HG02798 (cell line): Measurements from ENCODE around the gene CASP9.

ENCODE experiments used
- ATAC-seq: cut with Tn5 transposase; IDR thresholded peaks from one replicate; pipeline ENCODE4 v1.9.1; 2021; ENCODE audit warnings: mild to moderate bottlenecking; ENCODE audit not compliant: unreplicated experiment, poor library complexity

Gene CASP9

DNA sequence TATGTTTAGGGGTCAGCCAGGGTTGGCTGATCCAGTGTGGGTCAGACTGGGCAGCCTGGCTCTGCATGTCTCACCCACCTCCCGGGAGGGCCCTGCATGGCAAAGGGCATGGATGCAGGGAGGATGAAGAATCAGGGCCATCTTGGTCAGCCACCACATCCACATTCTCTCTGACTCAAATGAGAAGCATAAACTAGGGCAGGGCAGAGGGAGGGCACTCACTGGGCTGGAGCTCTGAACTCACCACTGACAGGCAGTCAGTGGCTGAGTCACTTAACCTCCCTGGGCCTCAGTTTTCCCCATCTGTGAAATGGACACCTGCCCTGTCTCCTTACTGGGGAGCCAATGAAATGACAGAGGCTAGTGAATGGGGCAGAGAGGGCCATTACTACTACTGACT is 71.8 kb downstream of the CASP9 start:
- ATAC-seq = no peak

GRCh38 chr1:15451014-15451722 is 72.8 kb downstream of the CASP9 start:
- no peak for ATAC-seq

DNA sequence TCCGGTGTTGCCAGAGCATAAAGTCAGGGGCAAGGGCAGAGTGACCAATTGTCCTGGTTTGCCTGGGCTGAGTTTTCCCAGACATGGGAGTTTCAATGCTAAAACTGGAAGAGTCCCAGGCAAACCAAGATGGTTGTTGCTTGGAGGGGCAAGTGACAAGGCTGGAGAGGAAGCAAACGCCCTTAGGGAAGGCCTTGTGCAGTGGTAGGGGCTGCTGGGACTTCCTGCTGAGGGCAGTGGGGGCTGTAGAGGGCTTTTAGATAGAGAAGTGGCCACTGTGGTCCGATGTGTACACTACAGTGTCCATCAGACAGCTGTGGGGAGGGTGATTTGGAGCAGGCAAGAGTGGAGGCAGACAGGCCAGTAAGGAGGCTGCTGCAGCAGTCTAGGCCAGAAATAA is 74.4 kb downstream of the CASP9 start:
- ATAC-seq = no peak

- no peak for ATAC-seq
These were observed 75.0 kb downstream of the CASP9 start for GRCh38 chr1:15448877-15449462.

DNA sequence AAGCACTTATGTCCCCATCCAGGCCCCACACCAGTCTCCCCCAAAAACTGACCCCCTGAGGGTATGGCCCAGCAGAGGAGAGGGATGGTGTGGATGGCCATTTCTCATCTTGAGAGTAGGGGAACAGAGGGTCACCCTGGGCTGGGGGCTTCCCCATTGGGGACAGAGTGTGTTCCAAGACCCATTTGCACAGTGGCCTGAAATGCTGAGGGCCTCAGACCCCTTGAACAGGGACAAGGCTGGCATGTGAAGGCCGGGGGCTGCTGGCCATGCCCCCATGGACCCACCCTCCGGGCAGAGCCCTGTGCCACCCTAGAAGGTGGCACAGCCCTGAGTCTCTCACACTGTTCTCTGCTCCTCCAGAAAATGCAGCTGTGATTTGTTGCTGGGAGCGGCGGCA is 77.8 kb downstream of the CASP9 start:
- no peak for ATAC-seq

- ATAC-seq = no peak
These were observed 78.5 kb downstream of the CASP9 start for GRCh38 chr1:15445390-15446122.

- no peak for ATAC-seq
These were observed 79.3 kb downstream of the CASP9 start for GRCh38 chr1:15444468-15445389.

- ATAC-seq = no peak
These were observed 80.7 kb downstream of the CASP9 start for GRCh38 chr1:15443281-15443680.

GRCh38 chr1:15442759-15443158 is 81.3 kb downstream of the CASP9 start:
- ATAC-seq = no peak

GRCh38 chr1:15442119-15442518 is 81.9 kb downstream of the CASP9 start:
- no peak for ATAC-seq
